ENCODE data around the gene SV2C. TPM values are rescaled to one million over a fixed set of nuclear protein-coding genes. Genes with fewer than 3 reads are reported as not detected.

SV2C gene
- total and polyA plus RNA-seq, 10 of the 15 experiments (the other 5 are each of a cell fraction or from before 2014, with no cell fraction given) = under 0.01 to 1.1 (median 0.63) TPM

DNA sequence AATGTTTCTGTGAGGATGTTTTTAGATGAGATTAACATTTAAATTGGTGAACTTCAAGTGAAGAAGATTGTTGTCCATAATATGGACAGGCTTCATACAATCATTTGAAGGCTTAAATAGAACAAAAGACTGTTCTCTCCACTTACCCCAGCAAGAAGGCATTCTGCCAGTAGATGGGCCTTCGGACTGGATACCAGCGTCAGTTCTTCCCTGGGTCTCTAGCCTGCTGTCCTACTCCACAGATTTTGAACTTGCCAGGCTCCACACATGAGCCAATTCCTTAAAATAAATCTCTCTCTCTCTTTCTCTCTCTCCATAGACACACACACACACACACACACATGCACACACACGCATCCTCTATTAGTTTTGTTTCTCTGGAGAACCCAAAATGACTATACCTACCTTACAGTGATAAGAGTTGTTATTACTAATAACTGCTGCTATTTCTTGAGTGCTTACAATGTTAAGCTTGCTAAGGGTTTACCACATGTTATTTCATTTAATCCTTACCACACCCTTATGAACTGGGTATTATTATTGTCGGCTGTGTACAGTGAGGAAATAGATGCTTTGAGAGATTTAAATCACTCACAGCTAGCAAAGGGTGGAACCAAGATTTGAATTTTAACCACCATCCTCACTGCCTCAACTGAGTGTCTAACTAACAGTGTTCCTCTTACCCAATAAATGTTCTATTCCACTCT lies 300.1 kb downstream of the SV2C start:
- FAIRE-seq (no peak), DNase-seq (ENCODE audit: low read depth, low spot score) (no peak), ATAC-seq (no peak)
- H4K20me1 ChIP-seq (ENCODE audit: control insufficient read depth, insufficient read depth) = no peaks in the 10 kb centered on the region
- intact Hi-C loops (cut with micrococcal nuclease; ENCODE audit: unreplicated experiment) = no loop called here
- no peak overlapping the region for H3K4me3 ChIP-seq
- no peaks in the 10 kb centered on the region for H3K79me2 ChIP-seq (ENCODE audit: control insufficient read depth, insufficient read depth, low read length)
- no peak overlapping the region for H3K4me2 ChIP-seq (ENCODE audit: control insufficient read depth, insufficient read depth)
- ChIA-PET CTCF (interaction anchor here (0.6 to 1.2 kb wide), 3 partner anchors 11 to 927 kb away, joined by 3 read pairs; no protein-coding TSS in a partner anchor), POLR2A (interaction anchor here (1.2 kb wide), 1 partner anchor 20 kb away, joined by 3 read pairs; the partner anchor contains the start of gene IQGAP2), RAD21 (ENCODE audit: unreplicated experiment) (interaction anchor here (1.2 kb wide), 1 partner anchor 18 kb away, joined by 3 read pairs; no protein-coding TSS in a partner anchor), SMC1A (ENCODE audit: uncharacterized antibody, unreplicated experiment) (interaction anchor here (0.7 to 1.1 kb wide), 2 partner anchors 31 to 74 kb away, joined by 3 to 4 read pairs; no protein-coding TSS in a partner anchor)
- no peak for TF ChIP-seq RBBP5 (conservative IDR thresholded peaks at IDR 0.05)
- TF ChIP-seq STAT3 (IDR thresholded peaks at IDR 0.05; ENCODE audit: low read depth, low read length) = no peak
- TF ChIP-seq BMI1 (IDR thresholded peaks at IDR 0.05; ENCODE audit: borderline replicate concordance) = no peak
- TF ChIP-seq, protein P1, sequence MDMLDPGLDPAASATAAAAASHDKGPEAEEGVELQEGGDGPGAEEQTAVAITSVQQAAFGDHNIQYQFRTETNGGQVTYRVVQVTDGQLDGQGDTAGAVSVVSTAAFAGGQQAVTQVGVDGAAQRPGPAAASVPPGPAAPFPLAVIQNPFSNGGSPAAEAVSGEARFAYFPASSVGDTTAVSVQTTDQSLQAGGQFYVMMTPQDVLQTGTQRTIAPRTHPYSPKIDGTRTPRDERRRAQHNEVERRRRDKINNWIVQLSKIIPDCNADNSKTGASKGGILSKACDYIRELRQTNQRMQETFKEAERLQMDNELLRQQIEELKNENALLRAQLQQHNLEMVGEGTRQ (IDR thresholded peaks at IDR 0.05; ENCODE audit: borderline replicate concordance, low read depth, low read length) = no peak
- TF ChIP-seq, protein P2, sequence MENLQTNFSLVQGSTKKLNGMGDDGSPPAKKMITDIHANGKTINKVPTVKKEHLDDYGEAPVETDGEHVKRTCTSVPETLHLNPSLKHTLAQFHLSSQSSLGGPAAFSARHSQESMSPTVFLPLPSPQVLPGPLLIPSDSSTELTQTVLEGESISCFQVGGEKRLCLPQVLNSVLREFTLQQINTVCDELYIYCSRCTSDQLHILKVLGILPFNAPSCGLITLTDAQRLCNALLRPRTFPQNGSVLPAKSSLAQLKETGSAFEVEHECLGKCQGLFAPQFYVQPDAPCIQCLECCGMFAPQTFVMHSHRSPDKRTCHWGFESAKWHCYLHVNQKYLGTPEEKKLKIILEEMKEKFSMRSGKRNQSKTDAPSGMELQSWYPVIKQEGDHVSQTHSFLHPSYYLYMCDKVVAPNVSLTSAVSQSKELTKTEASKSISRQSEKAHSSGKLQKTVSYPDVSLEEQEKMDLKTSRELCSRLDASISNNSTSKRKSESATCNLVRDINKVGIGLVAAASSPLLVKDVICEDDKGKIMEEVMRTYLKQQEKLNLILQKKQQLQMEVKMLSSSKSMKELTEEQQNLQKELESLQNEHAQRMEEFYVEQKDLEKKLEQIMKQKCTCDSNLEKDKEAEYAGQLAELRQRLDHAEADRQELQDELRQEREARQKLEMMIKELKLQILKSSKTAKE (IDR thresholded peaks at IDR 0.05; ENCODE audit: low read depth, poor library complexity, severe bottlenecking) = no peak
- TF ChIP-seq LARP7 (IDR thresholded peaks at IDR 0.05) = no peak
- TF ChIP-seq, protein P3, sequence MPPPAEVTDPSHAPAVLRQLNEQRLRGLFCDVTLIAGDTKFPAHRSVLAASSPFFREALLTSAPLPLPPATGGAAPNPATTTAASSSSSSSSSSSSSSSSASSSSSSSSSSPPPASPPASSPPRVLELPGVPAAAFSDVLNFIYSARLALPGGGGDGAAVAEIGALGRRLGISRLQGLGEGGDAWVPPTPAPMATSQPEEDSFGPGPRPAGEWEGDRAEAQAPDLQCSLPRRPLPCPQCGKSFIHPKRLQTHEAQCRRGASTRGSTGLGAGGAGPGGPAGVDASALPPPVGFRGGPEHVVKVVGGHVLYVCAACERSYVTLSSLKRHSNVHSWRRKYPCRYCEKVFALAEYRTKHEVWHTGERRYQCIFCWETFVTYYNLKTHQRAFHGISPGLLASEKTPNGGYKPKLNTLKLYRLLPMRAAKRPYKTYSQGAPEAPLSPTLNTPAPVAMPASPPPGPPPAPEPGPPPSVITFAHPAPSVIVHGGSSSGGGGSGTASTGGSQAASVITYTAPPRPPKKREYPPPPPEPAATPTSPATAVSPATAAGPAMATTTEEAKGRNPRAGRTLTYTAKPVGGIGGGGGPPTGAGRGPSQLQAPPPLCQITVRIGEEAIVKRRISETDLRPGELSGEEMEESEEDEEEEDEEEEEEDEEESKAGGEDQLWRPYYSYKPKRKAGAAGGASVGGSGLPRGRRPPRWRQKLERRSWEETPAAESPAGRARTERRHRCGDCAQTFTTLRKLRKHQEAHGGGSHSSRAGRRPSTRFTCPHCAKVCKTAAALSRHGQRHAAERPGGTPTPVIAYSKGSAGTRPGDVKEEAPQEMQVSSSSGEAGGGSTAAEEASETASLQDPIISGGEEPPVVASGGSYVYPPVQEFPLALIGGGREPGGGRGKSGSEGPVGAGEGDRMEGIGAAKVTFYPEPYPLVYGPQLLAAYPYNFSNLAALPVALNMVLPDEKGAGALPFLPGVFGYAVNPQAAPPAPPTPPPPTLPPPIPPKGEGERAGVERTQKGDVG (CRISPR knock-in tag; IDR thresholded peaks at IDR 0.05) = no peak
- no peaks in the 10 kb centered on the region for H3K4me1 ChIP-seq (ENCODE audit: control insufficient read depth, insufficient read depth, low read length)
- H3K27ac ChIP-seq (ENCODE audit: control insufficient read depth, insufficient read depth) = no peak overlapping the region
- no peak overlapping the region for H3K9ac ChIP-seq (ENCODE audit: control insufficient read depth, insufficient read depth, low read length)
- no peaks in the 10 kb centered on the region for H3K27me3 ChIP-seq (replicated peaks in 1 of 2; ENCODE audit: control insufficient read depth in 2 of 2, insufficient read depth in 2 of 2, low read length in 1 of 2)
- H3K36me3 ChIP-seq (ENCODE audit: control insufficient read depth in 2 of 2, insufficient read depth in 2 of 2, low read length in 1 of 2) = no peaks in the 10 kb centered on the region
- H3K9me3 ChIP-seq (replicated peaks; ENCODE audit: control insufficient read depth, insufficient read depth, low read length) = no peaks in the 10 kb centered on the region
- no peak overlapping the region for H2AFZ ChIP-seq (ENCODE audit: control insufficient read depth, low read depth, low read length)
- in situ Hi-C loops (cut with MboI) = no loop called here
- 75% methylated on average over 4 of the region's 4 CpGs for WGBS (ENCODE audit: insufficient coverage, insufficient replicate concordance, low lambda C conversion rate, missing lambda C conversion rate)
- BruUV-seq (replicated peaks) = no TSS peak
